Measurements from ENCODE around the gene PGM2. TPM values are rescaled to one million over a fixed set of nuclear protein-coding genes. Genes with fewer than 3 reads are reported as not detected.

Gene PGM2
- total RNA-seq, 1 experiment from 2014 or later, result 40.1 TPM

Other genes starting within 250 kb of the PGM2 start
- 14.3 and 34.0 TPM in 2 replicates for gene RELL1, start 140.3 kb upstream of the PGM2 start, total RNA-seq (2014; rRNA removed; shearing (Covaris generic))
- gene TBC1D1, start 64.4 kb downstream of the PGM2 start, total RNA-seq (2014; rRNA removed; shearing (Covaris generic)), result 53.3 and 85.5 TPM in 2 replicates
- not detected in 2 replicates for gene PTTG2, start 133.7 kb downstream of the PGM2 start, total RNA-seq (2014; rRNA removed; shearing (Covaris generic))